Peyer's patch (tissue), 4 donors: Measurements from ENCODE around the gene UFM1.

Experiments
- POLR2A ChIP-seq, 2 donors: fragments of 450-650 bp; IDR thresholded peaks; one replicate each; pipeline ENCODE4 v1.5.1; 2017; ENCODE audit warnings: antibody characterized with exemption in 2 of 2, mild to moderate bottlenecking in 2 of 2, moderate library complexity in 2 of 2
- TF ChIP-seq, protein P1 (sequence below), 6 experiments: fragments of 450-650 bp in 4 of 6; fragments of 200-600 bp in 2 of 6; sonication (generic) in 1 of 6; IDR thresholded peaks; one replicate each; pipeline ENCODE4 v1.5.1; 2017 to 2019; ENCODE audit warnings: antibody characterized with exemption in 6 of 6, mild to moderate bottlenecking in 3 of 6, moderate library complexity in 1 of 6

DNA sequence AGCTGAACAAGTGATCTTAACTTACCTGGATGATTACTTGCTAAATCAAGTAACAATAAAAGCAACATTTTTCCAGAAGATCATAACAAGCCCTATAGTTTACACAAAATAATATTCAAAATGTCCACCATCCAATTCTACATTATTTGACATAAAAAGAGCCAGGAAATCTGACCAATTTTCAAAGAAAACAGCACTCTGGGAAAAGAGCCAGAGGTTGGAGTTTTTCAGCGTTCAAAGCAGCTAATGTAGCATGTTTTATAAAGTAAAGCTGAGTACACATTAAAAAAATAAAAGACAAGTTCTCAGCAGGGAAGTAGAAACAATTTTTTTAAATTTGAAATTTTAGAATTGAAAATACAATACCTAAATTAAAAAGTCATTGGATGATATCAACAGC lies 62.6 kb downstream of the UFM1 start:
- TF ChIP-seq, protein P1, sequence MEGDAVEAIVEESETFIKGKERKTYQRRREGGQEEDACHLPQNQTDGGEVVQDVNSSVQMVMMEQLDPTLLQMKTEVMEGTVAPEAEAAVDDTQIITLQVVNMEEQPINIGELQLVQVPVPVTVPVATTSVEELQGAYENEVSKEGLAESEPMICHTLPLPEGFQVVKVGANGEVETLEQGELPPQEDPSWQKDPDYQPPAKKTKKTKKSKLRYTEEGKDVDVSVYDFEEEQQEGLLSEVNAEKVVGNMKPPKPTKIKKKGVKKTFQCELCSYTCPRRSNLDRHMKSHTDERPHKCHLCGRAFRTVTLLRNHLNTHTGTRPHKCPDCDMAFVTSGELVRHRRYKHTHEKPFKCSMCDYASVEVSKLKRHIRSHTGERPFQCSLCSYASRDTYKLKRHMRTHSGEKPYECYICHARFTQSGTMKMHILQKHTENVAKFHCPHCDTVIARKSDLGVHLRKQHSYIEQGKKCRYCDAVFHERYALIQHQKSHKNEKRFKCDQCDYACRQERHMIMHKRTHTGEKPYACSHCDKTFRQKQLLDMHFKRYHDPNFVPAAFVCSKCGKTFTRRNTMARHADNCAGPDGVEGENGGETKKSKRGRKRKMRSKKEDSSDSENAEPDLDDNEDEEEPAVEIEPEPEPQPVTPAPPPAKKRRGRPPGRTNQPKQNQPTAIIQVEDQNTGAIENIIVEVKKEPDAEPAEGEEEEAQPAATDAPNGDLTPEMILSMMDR (IDR thresholded peaks at IDR 0.05), result no peak
- no peak for TF ChIP-seq POLR2A (IDR thresholded peaks at IDR 0.05)
